ENCODE data around the gene TTLL6.
A peak's percentile ranks its signal among the peaks of the same experiment; 100 is the strongest.

Gene TTLL6

GRCh38 chr17:48735062-48735351, 82.0 kb downstream of the TTLL6 start:
- DNase-seq: no peak

DNA sequence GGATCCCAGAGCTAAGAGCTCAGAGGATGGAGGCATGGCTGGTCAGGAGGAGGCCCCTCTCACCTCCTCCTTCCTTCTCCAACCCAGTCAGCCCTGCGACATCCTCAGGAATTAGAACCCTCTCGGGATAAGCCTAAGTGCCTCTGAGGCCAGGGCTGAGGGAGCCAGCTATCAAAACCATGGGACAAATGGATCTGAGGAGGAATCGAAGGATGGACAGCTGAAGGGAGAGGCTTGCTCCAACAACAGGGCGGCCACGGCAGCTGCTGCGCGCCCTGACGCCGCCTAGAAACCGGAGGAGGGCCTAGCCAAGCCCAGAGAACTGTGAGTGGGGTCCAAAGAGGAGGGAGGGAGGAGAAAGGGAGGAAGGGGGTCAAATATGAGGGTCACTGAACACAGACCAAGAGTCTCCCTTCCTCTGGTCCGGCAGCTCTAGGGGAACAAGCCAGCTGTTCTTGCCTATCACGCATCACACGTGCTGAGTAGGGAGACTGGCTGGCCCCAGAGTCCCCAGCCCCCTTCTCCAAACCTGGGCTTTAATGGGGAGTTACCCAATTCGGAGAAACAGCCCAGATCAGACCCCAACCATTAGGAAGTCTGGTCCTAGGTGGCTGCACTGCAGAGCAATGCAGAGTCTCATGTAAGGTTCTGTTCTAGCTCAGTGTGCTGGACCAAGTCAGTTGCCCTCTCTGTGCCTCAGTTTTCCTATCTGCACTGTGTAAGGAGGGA, 82.5 kb downstream of the TTLL6 start:
- DNase-seq: no peak

- DNase-seq: no peak
Measured at GRCh38 chr17:48733632-48734328, 83.2 kb downstream of the TTLL6 start.

GRCh38 chr17:48732688-48733629, 84.1 kb downstream of the TTLL6 start:
- DNase-seq: no peak

- no peak for DNase-seq
Measured at GRCh38 chr17:48731355-48731754, 85.7 kb downstream of the TTLL6 start.

- DNase-seq: no peak
Measured at GRCh38 chr17:48730240-48730550, 86.8 kb downstream of the TTLL6 start.

DNA sequence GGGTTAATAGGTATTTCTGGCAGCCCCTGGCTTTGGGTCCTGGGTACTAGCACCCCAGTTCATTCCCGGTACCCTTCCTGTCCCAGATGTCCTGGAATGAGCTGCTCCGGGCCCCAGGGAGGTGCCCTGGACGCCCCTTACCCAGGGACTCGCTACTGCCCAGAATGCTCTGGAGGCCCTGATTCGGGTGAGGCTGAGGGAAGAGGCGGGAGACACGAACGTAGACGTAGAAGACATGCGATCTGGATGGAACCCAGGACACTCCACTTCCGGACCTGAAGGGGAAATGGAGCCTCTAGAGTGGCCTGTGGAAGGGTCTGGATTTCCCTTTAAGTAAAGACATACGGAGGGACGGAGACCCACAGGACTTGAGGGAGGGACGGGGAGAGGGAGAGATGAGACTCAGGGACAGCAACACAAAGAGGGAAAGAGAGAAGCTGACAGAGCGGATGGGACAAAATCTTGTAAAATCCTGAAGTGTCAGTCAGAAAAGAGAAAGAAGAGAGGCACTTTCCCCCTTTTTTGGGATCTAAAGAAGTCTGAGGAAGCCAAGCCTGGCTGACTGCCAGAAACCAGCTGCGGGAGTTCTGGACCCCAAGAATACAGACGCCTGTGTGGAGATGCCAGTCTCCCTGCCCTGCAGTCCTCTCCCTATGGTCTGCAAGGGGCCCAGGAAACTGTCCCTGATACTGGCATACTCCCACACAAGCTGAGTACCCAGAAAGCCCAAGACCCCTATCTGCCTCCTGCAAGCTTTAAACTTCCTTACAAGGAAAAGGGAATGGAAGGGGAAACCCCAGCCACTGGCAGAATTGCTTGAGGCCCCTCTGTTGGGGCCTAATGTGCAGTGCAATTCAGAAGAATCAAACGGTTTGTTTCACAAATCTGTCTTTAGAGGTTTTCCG, 87.4 kb downstream of the TTLL6 start:
- no peak for DNase-seq

DNA sequence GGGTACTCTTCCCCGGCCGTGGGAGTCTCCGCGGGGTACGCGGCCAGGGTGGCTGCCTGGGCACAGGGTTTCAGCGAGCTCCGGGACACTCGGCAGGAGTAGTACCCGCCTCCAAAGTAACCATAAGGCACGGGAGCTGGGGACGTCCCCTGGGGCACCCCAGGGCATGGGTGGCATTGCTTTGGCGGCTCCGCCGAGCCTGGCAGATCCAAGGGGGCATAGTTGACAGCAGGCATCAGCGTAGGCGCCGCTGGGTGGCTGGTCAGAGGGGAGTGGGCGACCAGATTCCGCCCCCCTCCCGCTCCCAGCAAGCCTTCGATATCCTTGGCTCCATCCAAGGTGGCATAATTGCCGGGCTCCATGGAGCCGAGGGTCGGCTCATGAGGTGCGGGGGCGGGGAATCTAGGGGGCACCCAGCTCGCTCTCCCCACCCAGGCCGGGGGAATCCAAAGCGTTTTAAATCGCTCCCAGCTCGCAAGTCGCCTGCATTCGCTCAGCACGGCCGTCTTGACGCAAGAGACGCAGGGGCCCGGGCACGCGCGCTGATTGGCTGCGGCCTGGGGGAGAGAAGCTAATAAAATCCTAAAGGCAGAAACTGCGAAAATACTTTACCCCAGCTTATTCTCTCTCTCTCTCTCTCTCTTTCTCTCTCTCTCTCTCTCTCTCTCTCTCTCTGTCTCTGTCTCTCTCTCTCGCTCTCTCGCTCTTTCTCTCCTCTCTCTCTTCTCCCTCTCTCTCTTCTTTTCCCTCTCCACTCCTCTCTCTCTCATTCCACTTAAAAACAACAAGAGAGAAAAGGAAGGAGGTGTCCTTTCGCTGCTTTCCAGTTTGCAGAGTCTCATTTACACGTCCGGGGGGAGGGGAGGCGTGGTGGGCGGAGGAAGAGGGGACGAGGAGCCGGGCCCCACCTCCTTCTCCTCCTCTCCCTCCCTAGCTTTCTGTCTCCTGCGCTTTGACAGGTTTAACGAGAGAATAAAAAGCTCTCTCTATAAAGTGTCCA, 88.5 kb downstream of the TTLL6 start, which contains the start of gene HOXB13:
HOXB13 (minus strand) TSS at position 519 of the 1,000 bp plus-strand sequence; CDS start at position 362, 157 bp downstream.
- DNase-seq: peak; percentile 34

- no peak for DNase-seq
Measured at GRCh38 chr17:48727415-48728175, 89.4 kb downstream of the TTLL6 start.

DNA sequence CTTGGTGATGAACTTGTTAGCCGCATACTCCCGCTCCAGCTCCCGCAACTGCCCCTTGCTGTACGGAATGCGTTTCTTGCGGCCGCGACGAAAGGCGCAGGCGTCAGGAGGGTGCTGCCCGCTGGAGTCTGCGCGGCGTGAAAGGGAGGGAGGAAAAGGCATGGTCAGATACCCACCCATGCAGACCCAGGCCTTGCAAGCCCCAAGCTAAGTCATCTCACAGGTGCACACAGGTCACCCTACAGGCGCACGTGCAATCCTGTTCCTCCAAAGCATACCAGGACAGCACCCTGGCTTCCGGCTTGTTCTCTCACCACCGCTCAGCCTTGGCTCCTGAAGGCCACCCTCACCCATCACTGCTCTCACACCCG, 90.1 kb downstream of the TTLL6 start:
- no peak for DNase-seq

DNA sequence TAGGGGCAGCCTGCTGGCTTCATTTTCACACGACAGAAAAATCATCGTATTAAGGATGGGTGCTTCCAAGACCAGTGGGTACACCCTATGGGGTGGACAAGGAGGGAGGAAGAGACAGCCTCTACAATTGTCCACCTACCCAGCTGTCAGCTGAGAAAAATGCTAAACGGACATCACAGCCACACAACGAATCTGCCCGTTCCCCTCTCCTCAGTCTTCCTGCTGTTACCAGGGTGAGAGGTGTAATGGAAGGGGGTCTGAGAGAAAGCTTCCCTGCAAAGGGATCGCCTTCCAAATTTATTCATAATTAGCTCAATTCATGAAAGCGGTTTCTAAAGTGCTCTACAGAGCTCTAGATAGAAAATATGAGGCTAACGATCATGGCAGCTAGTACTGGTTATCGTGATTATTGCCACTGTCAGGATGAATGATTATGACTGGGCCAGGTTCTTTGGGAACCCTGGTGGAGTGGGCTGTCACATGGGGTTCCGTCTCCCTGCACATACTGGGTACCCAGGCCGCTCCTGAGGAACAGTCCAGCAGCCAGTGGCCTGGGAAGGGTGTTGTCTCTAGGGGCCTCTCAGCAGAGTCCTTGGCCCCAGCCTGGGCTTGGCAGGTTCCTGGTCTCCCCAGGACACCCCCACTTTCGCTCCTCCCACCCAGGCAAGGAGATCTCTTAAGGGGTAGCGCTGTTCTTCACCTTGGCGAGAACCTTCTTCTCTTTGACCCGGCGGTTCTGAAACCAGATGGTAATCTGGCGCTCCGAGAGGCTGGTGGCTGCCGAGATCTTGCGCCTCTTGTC, 90.7 kb downstream of the TTLL6 start:
- DNase-seq: no peak

DNA sequence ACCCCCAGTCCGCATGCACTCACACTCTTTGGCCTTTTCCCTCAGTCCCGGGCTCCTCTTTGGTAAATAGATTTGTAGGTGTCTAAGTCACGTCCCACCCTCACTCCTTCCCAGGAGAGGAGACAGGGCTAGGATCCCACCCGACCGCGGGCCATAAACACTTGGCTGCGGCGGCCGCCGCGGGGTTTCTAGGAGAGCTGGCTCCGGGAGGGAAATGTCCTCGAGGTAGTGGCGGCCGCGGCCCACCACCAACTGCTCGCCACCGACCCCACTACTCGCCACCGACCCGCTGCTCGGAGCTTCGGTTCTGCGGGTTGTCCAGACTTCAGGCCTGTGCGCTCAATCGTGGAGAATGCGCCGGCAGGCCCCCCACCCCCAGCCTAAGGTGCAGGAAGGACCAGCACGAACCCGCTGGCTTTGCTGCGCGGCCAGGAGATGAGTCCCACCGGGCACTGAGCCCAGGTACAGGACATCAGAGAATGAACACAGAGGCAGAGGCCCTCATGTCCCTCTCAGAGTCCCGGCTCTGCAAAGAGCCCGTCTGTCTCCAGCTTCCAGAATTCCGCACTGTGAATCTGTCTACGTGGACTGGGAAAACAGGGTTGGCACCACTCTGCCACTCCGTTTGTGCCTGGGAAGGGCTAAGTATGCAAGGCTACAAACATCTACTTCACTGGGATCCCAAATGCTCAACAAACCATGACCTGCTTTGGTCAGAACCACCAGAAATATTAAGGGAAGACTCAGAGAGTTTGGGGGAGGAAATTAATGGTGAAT, 91.6 kb downstream of the TTLL6 start:
- DNase-seq: no peak

- no peak for DNase-seq
Measured at GRCh38 chr17:48725004-48725287, 92.1 kb downstream of the TTLL6 start.

DNA sequence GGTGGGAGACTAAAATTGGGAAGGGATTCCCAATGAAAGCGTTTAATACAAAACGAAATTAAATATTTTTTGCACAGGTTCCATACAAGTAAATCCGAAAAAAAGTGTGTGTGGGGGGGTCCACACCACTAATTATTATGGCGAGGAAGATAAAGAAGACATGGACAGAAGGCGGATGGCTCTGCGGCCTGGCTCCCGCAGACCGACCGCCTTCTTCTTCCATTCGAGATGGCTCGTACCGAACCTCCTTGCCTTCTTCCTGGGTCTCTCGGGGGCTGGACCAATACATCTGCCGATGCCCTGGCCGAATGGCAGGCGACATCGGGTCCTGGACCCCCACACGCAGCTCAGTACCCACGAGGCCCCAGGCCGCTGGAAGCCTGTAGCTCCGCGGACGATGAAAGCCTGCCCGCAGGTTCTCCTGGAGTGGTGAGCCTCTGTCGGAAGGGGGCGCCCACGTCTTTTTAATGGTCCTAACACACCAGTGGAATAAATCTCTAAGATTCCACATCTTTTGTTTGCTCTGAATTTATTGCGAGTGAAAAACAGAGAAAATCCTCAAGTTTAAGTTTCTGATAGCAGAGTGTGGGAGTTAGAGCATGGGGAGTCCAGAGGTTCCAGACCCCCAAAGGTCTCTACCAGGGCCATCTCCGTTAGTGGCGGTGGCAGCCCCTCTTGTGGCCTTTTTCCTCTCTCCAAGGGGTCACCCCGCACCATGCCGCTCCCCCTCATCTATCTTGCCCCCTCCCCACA, 92.6 kb downstream of the TTLL6 start:
- DNase-seq: peak; percentile 67

- DNase-seq: no peak
Measured at GRCh38 chr17:48723423-48724250, 93.4 kb downstream of the TTLL6 start.

- no peak for DNase-seq
Measured at GRCh38 chr17:48722915-48723422, 94.1 kb downstream of the TTLL6 start, which contains the start of gene PRAC2. TSS of gene PRAC2 (plus strand) at chr17:48723185. CDS start at chr17:48724411, 1,226 bp downstream.

Data from effector CD4-positive, alpha-beta T cell (primary cell).